Keratinocyte (primary cell): ENCODE data around the gene COL25A1. TPM values are rescaled to one million over a fixed set of nuclear protein-coding genes. Genes with fewer than 3 reads are reported as not detected.

ENCODE experiments used
- DNase-seq: peaks from one replicate; pipeline ENCODE4 v3.0.0-alpha.2; 2011; ENCODE audit warnings: low read depth, missing footprints, low spot score
- FAIRE-seq: peaks from 2 replicates; lab custom pipeline; 2011; peaks lifted over from hg19 to GRCh38; lab: Jason Lieb, UNC
- H2AFZ ChIP-seq: 2 replicates; pipeline ENCODE4 v1.6.0; 2012; ENCODE audit warnings: low read length, control low read depth, inconsistent platforms; ENCODE audit not compliant: control insufficient read depth
- H3K27ac ChIP-seq: 2 replicates; pipeline ENCODE4 v1.5.1; 2011; ENCODE audit warnings: low read length; ENCODE audit not compliant: control insufficient read depth, insufficient read depth
- H3K27me3 ChIP-seq: 3 replicates; pipeline ENCODE4 v1.6.0; 2011; ENCODE audit warnings: low read length; ENCODE audit not compliant: control insufficient read depth, insufficient read depth; ENCODE audit errors: extremely low read depth
- H3K36me3 ChIP-seq, 2 experiments: 2 replicates in 1 of 2; 3 replicates in 1 of 2; pipeline ENCODE4 v1.5.1; 2011; ENCODE audit warnings: low read length in 2 of 2, mild to moderate bottlenecking in 1 of 2; ENCODE audit not compliant: control insufficient read depth in 2 of 2, insufficient read depth in 2 of 2; ENCODE audit errors: extremely low read depth in 1 of 2
- H3K4me1 ChIP-seq: 3 replicates; pipeline ENCODE4 v1.5.1; 2011; ENCODE audit warnings: low read length; ENCODE audit not compliant: control insufficient read depth, insufficient read depth; ENCODE audit errors: extremely low read depth
- H3K4me2 ChIP-seq: 3 replicates; pipeline ENCODE4 v1.6.0; 2011; ENCODE audit warnings: low read depth, low read length; ENCODE audit not compliant: control insufficient read depth, insufficient read depth; ENCODE audit errors: extremely low read depth
- H3K4me3 ChIP-seq, 3 experiments: fragments of 200-600 bp in 1 of 3; sonication (generic) in 1 of 3; 2 replicates in 2 of 3; 3 replicates in 1 of 3; pipeline ENCODE4 v1.5.1; 2011 to 2016; ENCODE audit warnings: low read length in 3 of 3, mild to moderate bottlenecking in 3 of 3, control low read depth in 2 of 3, inconsistent platforms in 1 of 3, low read depth in 1 of 3, mixed read lengths in 1 of 3, mixed run types in 1 of 3, moderate library complexity in 1 of 3; ENCODE audit not compliant: control insufficient read depth in 2 of 3, insufficient read depth in 2 of 3; ENCODE audit errors: extremely low read depth in 1 of 3
- H3K79me2 ChIP-seq: 2 replicates; pipeline ENCODE4 v1.6.0; 2012; ENCODE audit warnings: low read length; ENCODE audit not compliant: control insufficient read depth, insufficient read depth
- H3K9ac ChIP-seq: 3 replicates; pipeline ENCODE4 v1.6.0; 2011; ENCODE audit warnings: low read length; ENCODE audit not compliant: control insufficient read depth, insufficient read depth; ENCODE audit errors: extremely low read depth
- H3K9me1 ChIP-seq: 3 replicates; pipeline ENCODE4 v1.6.0; 2011; ENCODE audit warnings: low read length; ENCODE audit not compliant: control insufficient read depth, insufficient read depth; ENCODE audit errors: extremely low read depth
- H3K9me3 ChIP-seq: 2 replicates; pipeline ENCODE4 v1.5.1; 2012; ENCODE audit warnings: low read depth, low read length; ENCODE audit not compliant: control insufficient read depth
- H4K20me1 ChIP-seq: 3 replicates; pipeline ENCODE4 v1.6.0; 2011; ENCODE audit warnings: low read length; ENCODE audit not compliant: control insufficient read depth, insufficient read depth; ENCODE audit errors: extremely low read depth
- EZH2 ChIP-seq: IDR thresholded peaks from one replicate; pipeline ENCODE4 v1.6.1; 2012; ENCODE audit warnings: inconsistent platforms, mild to moderate bottlenecking, low read length, moderate library complexity
- dilution Hi-C: fragments of 300-500 bp; cut with MboI; formaldehyde crosslinking; loops from one replicate; pipeline ENCODE4 v1.7.0; 2020; ENCODE audit warnings: low sequenced_read_pairs; ENCODE audit not compliant: extremely low pct_ligation_motif_present
- polyA plus RNA-seq, 5 experiments: library from polyadenylated mRNA; depleted of rRNA in 3 of 5; stranded (reverse) in 3 of 5; stranded (forward) in 1 of 5; unstranded in 1 of 5; fragments of >200 nt; gene quantifications; 1 replicate in 1 of 5; 2 replicates in 3 of 5; 3 replicates in 1 of 5; pipeline versions ENCODE4 v1.2.1 to v1.2.3, GENCODE V29; 2011 to 2012; ENCODE audit warnings: missing spikeins in 2 of 5, low read depth in 1 of 5, low replicate concordance in 1 of 5
- TF ChIP-seq, protein P1 (sequence below), 3 experiments: IDR thresholded peaks in 1 of 3; conservative IDR thresholded peaks in 1 of 3; optimal IDR thresholded peaks in 1 of 3; 2 replicates in 2 of 3; 3 replicates in 1 of 3; pipeline versions ENCODE3 to v1.5.1; 2011; ENCODE audit warnings: low read length in 3 of 3, mild to moderate bottlenecking in 3 of 3, moderate library complexity in 2 of 3, control low read depth in 1 of 3, inconsistent platforms in 1 of 3; ENCODE audit not compliant: insufficient read depth in 2 of 3; ENCODE audit errors: extremely low read depth in 1 of 3

COL25A1 gene
- polyA plus RNA-seq, 1 donor (not counting 4 experiments of a cell fraction or from before 2014, with no cell fraction given), result not detected

DNA sequence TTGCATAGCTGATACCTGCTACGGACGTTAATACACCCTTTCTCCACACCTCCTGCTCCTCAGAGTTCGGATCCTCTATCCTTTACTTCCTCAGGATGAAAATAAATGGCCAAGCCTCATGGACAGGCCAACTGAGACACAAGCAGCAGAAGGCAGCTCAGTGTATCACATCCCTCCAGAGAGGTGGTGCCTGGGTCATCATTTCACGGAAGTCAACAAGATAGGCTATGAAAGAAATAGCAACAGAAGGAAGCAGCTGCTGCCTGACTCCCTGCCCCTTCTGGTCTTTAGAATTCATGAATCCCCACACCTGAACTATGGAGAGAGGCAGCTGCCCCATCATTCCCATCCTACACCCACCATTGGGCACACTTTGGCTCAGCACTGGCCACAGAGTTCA, 272.5 kb downstream of the COL25A1 start:
- TF ChIP-seq EZH2, result no peak
- TF ChIP-seq, protein P1, sequence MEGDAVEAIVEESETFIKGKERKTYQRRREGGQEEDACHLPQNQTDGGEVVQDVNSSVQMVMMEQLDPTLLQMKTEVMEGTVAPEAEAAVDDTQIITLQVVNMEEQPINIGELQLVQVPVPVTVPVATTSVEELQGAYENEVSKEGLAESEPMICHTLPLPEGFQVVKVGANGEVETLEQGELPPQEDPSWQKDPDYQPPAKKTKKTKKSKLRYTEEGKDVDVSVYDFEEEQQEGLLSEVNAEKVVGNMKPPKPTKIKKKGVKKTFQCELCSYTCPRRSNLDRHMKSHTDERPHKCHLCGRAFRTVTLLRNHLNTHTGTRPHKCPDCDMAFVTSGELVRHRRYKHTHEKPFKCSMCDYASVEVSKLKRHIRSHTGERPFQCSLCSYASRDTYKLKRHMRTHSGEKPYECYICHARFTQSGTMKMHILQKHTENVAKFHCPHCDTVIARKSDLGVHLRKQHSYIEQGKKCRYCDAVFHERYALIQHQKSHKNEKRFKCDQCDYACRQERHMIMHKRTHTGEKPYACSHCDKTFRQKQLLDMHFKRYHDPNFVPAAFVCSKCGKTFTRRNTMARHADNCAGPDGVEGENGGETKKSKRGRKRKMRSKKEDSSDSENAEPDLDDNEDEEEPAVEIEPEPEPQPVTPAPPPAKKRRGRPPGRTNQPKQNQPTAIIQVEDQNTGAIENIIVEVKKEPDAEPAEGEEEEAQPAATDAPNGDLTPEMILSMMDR (optimal IDR thresholded peaks at IDR 0.05 in 1 of 3, IDR thresholded peaks at IDR 0.05 in 1 of 3, conservative IDR thresholded peaks at IDR 0.05 in 1 of 3; ENCODE audit: extremely low read depth in 1 of 3, insufficient read depth in 2 of 3, low read length in 3 of 3), result no peak
- dilution Hi-C loops, result no loop called here
- Histone ChIP-seq H3K27ac (no peak overlapping the region), H2AFZ (no peak overlapping the region), H3K4me1 (no peaks in the 10 kb centered on the region), H4K20me1 (no peaks in the 10 kb centered on the region), H3K9me1 (no peaks in the 10 kb centered on the region), H3K9me3 (no peaks in the 10 kb centered on the region), H3K79me2 (no peaks in the 10 kb centered on the region), H3K36me3 (no peaks in the 10 kb centered on the region), H3K4me3 (no peak overlapping the region), H3K9ac (no peak overlapping the region), H3K27me3 (no peaks in the 10 kb centered on the region), H3K4me2 (no peak overlapping the region)
- no peak for FAIRE-seq
- DNase-seq, result no peak

DNA sequence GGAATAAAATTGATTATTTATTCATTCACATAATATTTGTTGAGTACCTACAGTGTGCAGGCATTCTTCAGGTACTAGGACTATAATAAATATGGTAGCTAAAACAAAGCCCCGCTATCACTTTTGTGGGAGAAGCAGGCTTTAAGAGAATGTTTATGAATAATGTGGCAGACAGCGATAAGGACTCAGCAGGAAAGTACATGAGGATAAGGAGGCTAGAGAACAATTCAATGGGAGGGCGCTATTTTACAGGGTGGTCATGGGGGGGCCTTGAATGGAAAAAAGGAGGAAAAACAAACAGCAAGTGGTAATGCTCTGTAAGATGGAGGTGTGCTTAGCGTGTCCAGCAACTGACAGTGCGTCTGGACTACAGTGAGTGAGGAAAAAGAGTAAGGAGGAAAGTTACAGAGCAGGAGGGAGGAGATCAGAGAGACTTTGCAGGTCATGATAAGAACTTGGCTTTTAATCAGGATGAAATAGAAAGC, 275.4 kb downstream of the COL25A1 start:
- Histone ChIP-seq H3K4me1 (no peaks in the 10 kb centered on the region), H3K79me2 (no peaks in the 10 kb centered on the region), H3K9me3 (no peaks in the 10 kb centered on the region), H3K4me3 (no peak overlapping the region), H3K4me2 (no peak overlapping the region), H3K27ac (no peak overlapping the region), H2AFZ (no peak overlapping the region), H4K20me1 (no peaks in the 10 kb centered on the region), H3K9ac (no peak overlapping the region), H3K27me3 (no peaks in the 10 kb centered on the region), H3K9me1 (no peaks in the 10 kb centered on the region), H3K36me3 (no peaks in the 10 kb centered on the region)
- TF ChIP-seq, protein P1 (optimal IDR thresholded peaks at IDR 0.05 in 1 of 3, IDR thresholded peaks at IDR 0.05 in 1 of 3, conservative IDR thresholded peaks at IDR 0.05 in 1 of 3; ENCODE audit: extremely low read depth in 1 of 3, insufficient read depth in 2 of 3, low read length in 3 of 3), result no peak
- TF ChIP-seq EZH2, result no peak
- no peak for FAIRE-seq
- dilution Hi-C loops, result no loop called here
- no peak for DNase-seq
